GM18511 (cell line): Measurements from ENCODE around the gene AGGF1.
"Not testable (repeated sequence)": the region's sequence is repeated elsewhere in the genome, so short reads cannot be mapped to it uniquely, and the experiment has no call there.

ENCODE experiments used
- ATAC-seq: cut with Tn5 transposase; IDR thresholded peaks from one replicate; pipeline ENCODE4 v1.9.1; 2021; ENCODE audit warnings: mild to moderate bottlenecking, moderate library complexity; ENCODE audit not compliant: unreplicated experiment

AGGF1 gene

GRCh38 chr5:77083088-77083487, 52.9 kb downstream of the AGGF1 start:
- no peak for ATAC-seq

GRCh38 chr5:77086368-77086688, 56.1 kb downstream of the AGGF1 start:
- no peak for ATAC-seq

- peak; percentile 79 for ATAC-seq
These were observed 56.7 kb downstream of the AGGF1 start, which contains the start of gene ZBED3 for GRCh38 chr5:77086689-77087483. TSS of gene ZBED3 (minus strand) at chr5:77087285. CDS start at chr5:77077878, 9,407 bp downstream.

GRCh38 chr5:77087484-77088261, 57.5 kb downstream of the AGGF1 start:
- ATAC-seq = no peak

GRCh38 chr5:77095189-77095588, 65.0 kb downstream of the AGGF1 start:
- no peak for ATAC-seq

GRCh38 chr5:77101298-77101697, 71.1 kb downstream of the AGGF1 start:
- ATAC-seq = no peak

GRCh38 chr5:77102549-77102948, 72.3 kb downstream of the AGGF1 start:
- no peak for ATAC-seq

- ATAC-seq = no peak
These were observed 73.3 kb downstream of the AGGF1 start for GRCh38 chr5:77103457-77103856.

GRCh38 chr5:77104813-77105212, 74.6 kb downstream of the AGGF1 start:
- no peak for ATAC-seq

- ATAC-seq = not testable (repeated sequence)
These were observed 76.8 kb downstream of the AGGF1 start for GRCh38 chr5:77107035-77107434.
